HG03175 (cell line): Measurements from ENCODE around the gene ACCS.

Experiments
- ATAC-seq: cut with Tn5 transposase; IDR thresholded peaks from one replicate; pipeline ENCODE4 v1.9.1; 2021; ENCODE audit warnings: mild to moderate bottlenecking, moderate library complexity; ENCODE audit not compliant: unreplicated experiment

The ACCS gene

DNA sequence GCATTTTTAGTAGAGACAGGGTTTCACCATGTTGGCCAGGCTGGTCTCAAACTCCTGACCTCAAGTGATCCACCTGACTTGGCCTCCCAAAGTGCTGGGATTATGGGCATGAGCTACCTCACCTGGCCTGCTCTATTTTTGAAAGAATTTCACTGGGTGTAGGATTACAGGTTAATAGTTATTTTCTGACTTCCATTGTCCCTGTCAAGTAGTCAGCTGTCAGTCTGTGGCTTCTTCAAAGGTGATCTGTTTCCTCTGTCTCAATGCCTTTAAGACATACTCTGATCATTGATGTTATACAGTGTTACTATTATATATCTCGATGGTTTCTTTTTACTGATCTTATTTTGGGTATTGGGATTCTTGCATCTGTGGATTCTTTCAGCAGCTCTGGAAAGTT, 19.3 kb downstream of the ACCS start:
- ATAC-seq, result no peak

DNA sequence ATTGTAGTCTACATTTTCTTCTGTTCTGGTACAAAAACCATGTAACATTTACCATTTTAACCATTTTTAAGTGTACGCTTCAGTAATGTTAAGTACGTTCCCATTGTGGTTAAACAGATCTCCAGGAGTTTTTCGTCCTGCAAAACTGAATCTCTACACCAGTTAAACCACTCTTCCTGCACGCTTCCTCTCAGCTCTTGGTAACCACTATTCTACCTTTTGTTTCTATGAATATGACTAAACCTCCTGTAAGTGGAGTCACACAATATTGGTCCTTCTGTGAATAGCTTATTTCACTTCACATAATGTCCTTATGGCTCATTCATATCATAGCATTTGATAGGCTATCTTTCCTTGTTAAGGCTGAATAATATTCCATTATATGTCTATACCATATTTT, 22.3 kb downstream of the ACCS start:
- no peak for ATAC-seq

DNA sequence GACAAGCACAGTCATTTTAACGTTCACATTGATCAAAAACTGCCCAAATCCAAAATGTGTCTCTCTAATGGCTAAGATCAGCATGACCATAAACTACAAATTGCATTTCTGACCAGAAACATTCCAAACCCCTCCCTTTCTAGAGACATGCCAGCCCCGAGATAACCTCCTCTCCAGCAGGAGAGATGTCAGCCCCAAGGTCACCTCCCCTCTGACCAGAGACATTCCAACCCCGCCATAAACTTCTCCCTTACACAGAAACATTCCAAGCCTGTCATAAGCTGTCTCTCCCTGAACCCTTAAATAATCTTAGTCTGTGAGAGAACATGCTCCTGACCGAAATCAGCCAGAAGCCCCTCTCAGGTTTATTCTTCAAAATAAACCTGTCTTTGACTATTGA, 22.8 kb downstream of the ACCS start:
- ATAC-seq, result no peak

DNA sequence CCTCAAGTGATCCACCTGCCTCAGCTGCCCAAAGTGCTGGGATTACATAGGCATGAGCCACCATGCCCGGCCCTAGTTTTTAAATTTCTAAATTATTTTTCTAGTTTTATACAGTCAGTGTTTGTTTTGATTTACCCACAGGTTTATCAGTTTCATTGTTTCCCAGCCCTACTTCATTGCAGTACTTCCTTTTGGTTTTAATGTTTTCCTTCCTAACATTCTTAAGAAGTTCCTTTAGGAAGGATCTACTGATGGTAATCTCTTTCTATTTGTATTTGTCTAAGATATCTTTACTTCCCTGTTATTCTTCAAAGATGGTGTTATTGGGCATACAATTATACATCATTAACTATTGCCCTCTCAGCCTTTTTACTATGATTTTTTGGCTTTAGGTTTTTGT, 24.5 kb downstream of the ACCS start:
- ATAC-seq, result no peak

DNA sequence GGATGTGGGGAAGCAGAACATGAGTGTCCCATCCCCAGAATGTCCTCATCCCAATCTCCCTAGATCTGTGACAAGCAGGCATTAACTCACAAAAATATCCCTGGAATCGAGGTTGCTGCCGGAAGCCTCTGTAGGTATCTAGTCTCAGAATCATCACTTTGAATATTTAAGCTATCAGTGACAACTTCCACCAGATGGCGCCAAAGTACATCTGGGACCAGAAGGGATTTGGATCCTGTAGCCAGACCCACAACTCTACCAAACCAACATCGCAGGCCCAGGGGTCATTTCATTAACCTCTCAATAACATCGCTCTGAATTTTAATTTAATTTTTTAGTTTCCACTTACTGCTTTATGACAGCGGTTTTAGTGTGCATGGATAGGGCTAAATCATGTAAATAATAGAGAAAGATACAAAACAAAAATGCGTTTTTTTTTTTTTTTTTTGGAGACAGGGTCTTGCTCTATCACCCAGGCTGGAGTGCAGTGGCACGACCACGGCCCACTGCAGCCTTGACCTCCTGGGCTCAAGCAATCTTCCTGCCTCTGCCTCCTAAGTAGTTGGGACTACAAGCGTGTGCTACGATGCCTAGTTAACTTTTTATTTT, 28.3 kb downstream of the ACCS start:
- peak; percentile 43 for ATAC-seq

DNA sequence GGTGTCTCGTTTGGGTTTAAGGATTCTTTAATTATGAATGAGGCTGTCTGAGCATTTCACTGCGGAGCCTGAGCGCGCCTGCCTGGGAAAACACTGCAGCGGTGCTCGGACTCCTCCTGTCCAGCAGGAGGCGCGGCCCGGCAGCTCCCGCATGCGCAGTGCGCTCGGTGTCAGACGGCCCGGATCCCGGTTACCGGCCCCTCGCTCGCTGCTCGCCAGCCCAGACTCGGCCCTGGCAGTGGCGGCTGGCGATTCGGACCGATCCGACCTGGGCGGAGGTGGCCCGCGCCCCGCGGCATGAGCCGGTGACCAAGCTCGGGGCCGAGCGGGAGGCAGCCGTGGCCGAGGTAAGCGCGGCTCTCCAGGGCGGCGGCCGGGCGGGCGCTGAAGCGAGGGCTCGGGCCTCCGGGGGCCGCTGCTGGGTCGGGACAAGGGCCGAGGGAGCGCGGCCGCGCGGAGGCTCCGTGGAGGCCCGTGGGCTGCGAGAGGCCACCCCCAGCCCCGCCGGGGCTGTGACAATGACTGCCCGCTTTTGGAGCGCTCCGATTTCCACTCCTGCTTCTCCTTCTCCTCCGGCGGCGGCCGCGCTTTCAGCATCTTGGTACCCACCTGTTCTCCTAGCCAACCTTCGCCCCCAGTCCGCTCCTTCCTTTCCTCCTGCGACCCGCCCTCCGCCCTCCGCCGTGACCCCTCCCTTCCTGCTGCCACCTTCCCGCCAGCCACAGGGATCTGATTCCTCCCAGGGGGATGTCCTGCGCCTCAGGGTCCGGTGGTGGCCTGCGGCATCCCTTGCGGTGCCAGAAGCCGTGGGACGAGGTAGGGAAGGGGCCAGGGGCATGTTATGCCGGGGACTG, 29.7 kb downstream of the ACCS start, which contains the start of gene EXT2:
EXT2 (plus strand) TSS at position 173 of the 854 bp plus-strand sequence. CDS start 12,035 bp downstream, outside the sequence.
- ATAC-seq, result peak; percentile 92

DNA sequence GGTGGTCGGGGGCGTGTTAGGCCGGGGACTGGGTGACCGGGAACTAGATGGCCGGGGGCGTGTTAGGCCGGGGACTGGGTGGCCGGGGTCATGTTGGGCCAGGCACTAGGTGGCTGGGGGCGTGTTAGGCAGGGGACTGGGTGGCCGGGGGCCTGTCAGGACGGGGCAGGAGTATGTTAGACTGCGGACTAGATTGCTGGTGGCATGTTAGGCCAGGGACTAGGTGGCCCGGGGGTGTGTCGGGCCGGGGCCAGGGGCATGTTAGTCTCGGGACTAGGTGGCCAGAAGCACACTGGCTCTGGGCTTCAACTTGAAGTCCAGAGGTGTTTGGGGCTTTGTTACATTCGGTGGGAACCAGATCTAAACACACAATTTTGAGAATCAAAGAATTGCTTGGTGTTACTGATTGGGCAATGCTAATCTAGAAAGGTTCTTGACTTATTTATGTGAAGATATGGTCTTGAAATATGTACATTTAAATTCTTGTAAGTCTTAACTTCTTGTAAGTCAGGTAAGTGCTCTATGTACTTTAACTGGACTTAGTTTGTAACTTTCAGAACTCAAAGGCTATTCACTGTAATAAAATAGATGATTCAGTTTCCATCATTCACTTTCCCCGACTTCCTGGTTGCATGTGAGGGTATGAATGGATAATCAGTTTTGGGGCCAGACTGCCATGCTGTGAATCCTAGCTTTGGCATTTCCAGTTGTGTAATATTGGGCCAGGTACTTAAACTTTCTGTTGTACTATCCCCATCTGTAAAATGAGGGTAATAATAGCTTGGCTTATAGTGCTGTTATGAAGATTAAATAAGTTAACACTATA, 30.5 kb downstream of the ACCS start:
- ATAC-seq, result peak; percentile 6

DNA sequence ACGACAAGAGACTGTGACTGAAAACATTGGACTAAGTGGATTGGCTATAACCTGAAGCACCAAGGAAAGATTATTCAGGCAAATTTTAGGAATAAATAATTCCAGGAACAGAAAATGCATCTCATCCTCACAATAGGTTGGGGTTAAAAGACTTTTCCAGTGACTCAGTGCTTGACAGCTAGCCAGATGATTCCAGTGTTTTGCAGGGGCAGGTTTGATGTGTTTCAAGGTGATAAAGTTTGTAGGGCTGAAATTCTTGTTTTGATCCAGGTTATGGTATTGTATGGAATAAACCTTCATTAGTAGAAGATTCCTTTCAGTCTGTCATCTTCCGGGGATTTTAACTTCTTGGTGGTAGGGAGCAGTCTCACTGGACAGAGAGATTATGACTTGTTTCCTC, 31.8 kb downstream of the ACCS start:
- ATAC-seq, result no peak

DNA sequence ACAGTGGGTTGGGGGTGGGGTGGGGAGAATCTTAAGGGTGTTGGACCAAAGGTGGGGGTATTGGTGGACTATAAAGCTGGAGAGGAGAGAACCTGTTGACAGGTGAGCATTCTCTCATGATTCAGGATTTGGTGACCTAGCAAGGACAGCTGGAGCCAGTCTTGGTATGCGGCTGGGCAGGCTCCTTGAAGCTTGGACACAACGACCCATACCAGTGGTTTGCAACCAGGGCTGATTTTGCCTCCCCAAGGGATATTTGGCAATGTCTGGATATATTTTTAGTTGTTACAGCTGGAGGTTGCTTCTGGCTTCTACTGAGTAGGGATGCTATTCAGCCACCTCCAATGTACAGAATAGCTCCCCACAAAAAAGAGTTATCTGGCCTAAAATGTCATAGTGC, 35.0 kb downstream of the ACCS start:
- no peak for ATAC-seq

DNA sequence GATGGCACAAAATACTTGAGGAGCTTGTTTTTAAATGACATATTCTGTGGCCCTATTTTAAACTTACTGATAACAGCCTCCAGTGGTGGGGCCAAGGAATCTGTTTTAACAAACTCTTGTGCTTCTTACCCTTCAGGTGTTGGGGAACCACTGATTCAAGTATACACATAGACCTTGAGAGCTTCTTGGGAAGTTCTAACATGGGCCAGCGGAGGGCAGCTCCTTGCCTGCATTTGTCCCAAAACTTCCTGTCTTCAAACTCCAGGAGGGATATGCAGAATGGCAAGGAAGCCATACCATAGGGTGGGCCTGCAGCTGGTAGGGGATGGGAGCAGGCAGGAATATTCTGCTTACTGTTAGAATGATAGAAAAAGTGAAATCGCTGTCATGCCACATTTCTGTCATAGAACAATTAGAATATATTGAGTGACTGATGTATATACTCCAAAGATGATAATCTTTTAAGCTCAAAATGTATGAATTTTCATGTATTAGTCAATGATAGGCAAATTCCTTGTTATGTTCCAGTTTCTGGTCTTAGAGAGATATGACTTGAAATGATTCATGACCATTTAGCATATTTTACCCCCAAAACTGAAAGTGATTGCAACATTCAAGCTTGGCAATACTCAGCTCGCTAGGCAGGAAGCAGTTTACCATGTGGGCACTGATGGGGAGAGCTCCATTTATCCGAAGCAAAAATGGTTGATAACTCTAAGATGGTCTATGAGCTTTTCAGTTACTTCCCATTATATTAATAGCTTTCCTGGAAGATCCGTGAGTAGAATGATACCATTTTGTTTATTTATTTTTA, 38.6 kb downstream of the ACCS start:
- no peak for ATAC-seq

DNA sequence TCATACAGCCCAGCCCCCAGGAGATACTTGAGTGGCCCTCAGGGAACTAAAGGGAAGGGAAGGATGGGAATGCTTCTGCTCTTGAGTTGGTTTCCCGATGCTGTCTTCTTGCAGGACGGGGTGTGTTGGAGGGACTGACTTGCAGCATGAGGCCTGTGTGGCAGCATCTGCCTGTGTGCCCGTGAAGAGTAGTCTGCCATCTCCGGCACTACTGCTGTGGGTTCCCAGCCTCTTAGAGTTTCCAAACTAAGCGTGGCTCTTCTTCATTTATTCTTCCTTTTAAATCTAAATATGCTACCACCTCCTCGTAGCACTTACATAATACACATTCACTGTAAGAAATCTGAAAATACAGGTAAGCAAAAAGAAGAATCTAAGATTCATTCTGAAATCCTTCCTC, 42.2 kb downstream of the ACCS start:
- ATAC-seq, result no peak

DNA sequence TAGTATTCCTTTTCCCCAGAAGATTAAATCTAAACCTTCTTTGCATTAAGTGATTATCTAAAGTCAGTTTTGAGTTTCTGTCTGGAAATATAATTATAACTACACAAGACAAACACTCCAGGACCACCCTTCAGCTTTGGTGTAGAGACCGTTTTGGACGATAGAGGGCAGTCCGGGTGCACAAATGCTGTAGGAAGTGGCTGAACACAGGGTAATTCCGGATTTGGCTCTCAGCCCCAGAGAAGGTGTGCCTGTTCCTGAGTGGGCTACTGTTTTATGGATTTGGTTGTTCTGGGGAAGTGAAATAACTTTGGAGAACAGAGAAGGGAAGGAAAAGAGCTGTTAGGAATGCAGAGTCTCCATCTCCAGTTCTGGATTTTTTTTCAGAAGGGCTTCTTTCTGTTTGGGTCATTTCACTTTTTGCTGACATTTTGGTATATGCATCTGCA, 44.2 kb downstream of the ACCS start:
- peak; percentile 96 for ATAC-seq

DNA sequence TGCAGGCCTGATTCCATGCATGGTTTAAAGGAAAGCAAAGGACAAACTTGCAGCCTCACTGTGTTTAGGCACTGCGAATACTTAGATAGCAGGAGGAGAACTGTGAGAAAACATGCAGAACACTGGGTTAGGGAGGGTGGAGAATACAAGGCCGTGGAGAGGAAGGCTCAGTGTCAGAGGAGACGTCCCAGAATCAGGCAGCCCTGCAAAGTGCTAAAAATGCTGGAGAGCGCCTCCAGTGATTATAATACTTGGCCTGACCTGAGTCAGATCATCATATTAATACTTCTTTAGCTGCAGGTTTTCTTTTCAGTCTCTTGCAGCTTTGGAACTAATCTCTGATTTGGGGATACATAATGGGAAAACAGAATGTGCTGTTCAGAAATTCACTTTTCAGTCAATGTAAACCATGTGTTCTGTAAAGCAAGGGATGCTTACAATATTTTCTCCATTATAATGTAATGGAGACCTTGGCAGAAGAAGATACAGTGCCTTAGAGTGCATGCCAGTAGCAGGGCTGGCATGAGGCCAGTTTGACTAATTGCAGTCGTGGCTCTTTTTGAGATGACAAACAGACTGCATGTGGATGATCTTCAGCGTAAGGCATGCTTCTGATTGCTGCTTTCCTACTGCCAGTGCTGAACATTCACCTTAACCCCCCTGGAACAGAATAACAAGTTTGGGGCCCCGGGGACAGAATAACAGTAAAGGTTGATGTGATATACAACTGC, 46.2 kb downstream of the ACCS start:
- no peak for ATAC-seq

DNA sequence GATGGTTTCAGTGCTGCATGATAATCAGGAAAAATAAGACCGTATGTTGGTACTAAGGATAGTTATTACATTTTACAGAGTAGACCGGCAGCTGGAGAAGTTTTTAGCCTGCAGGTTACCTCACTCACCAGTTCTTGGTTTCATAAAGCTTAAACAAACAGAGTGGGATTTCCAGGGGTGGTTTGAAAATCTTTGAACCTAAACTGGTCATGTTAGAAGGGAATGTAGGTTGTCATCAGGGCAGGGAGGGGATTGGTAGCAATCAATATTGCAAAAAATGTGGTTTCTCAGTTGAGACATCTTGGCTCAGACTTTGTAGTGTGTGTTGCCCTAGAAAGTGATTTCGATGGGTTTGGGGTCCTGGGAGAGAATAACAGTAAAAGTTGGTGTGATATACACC, 46.9 kb downstream of the ACCS start:
- no peak for ATAC-seq

DNA sequence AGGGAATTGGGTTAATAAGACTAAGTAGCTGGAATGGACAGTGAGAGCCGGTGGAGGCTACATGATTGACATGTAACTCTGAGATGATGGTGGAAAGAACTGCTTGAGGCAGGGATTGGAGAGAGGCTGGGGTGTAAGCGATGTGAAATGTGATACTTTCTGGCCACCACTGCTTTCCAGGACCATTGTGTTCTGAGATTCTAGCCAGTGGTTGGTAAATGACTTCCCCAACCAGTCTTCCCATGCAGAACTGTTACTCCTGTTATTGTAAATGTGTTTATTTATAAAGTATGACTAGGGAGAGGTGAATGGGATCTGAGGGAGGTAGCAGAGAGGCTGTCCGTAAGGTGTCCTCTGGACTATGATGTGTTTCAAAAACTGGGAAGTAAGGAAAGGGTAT, 47.5 kb downstream of the ACCS start:
- ATAC-seq, result no peak

DNA sequence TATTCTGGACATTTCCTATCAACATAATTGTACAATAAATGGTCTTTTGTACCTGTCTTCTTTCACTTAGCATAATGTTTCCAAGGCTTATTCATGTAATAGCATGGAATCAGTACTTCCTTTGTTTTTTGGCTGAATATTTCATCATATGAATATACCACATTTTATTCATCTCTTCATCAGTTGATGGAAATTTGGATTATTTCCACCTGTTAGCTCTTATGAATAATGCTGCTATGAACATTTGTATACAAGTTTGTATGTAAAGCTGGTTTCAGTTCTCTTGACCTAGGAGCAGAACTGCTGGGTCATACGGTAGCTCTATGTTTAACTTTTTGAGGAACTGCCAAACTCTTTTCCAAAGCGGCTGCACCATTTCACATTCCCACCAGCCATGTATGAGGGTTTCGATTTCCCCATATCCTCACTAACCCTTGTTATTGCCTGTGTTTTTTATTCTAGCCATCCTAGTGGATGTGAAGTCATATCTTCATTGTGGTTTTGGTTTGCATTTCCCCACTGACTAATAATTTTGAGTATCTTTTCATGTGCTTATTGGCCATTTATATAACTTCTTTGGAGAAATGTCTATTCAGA, 50.3 kb downstream of the ACCS start:
- no peak for ATAC-seq

DNA sequence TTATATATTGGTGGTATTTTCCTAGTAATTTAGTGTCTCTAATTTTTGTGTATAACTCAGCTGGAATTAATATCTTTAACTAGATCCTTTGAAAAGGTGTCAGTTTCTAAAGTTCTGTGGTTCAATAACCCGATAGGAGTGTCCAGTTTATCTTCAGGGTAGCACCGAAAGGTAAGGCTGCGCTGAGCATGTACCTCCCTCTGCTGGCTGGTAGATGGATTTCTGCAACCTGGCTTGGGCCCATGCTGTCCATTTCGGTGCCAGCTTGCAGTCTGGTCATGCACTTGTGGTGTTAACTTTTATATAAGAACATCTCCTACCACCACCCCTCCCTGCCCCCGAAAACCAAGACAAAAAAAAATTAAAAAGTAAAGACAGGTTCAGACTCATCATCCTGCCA, 54.1 kb downstream of the ACCS start:
- no peak for ATAC-seq

DNA sequence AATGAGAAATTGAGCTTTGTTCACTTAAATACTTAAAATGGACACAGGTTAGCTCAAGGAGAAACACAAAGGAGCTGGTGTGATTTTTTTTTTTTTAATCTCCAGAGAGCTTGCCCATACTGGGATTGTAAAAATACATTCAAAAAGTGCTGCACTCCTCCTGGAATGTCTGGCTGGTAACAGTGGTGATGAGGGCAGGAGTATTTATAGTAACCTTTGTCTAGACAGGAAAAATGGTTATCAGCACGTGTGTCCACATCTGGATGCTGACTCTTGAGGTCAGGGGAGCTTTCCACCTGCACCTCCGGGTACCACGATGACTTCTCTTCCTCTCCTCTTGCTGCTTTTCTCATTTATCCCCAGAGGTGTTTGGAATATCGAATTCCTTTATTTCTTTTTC, 59.5 kb downstream of the ACCS start:
- no peak for ATAC-seq

DNA sequence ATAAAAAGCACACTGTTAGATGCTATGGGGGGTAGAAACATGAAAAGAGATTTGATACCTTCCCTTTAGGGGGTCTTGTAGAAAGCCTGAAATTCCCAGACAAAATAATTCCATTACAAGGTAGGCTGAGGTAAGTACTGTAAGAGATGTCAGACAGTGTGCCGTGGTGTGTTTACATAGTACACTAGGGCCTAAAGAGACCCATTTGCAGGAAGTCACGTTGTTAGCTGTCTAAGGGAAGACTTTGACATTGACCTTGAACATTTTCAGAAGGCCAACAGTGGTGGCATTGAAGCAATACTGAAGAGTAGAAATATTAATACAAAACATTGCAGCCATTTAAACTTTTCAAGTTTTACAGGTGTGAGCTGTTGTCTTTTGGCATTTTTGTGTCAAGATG, 60.2 kb downstream of the ACCS start:
- no peak for ATAC-seq

DNA sequence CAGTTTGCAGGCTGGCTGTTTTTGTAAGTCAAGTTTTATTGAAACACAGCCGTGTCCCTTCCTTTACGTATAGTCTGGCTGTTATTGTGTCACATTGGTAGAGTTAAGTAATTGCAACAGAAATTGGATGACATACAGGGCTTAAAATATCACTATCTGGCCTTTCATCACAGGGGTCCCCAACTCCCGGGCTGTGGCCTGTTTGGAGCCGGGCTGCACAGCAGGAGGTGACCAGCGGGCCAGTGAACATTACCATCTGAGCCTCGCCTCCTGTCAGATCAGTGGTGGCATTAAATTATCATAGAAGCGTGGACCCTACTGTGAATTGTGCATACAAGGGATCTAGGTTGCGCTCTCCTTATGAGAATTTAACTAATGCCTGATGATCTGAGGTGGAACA, 61.1 kb downstream of the ACCS start:
- no peak for ATAC-seq
